ENCODE data around the gene ENDOD1.

GRCh38 chr11:95150956-95151684, 61.5 kb downstream of the ENDOD1 start:
- TF ChIP-seq CTCF (IDR thresholded peaks at IDR 0.05; ENCODE audit: low read length) (peak; percentile 75), EZH2 (optimal IDR thresholded peaks at IDR 0.05; ENCODE audit: low read depth, low read length) (no peak)

All from MM.1S (cell line).